HG03139 (cell line): ENCODE measurements around the gene SART3.

ENCODE experiments used
- ATAC-seq: cut with Tn5 transposase; IDR thresholded peaks from one replicate; pipeline ENCODE4 v1.9.1; 2021; ENCODE audit not compliant: unreplicated experiment

Gene SART3

DNA sequence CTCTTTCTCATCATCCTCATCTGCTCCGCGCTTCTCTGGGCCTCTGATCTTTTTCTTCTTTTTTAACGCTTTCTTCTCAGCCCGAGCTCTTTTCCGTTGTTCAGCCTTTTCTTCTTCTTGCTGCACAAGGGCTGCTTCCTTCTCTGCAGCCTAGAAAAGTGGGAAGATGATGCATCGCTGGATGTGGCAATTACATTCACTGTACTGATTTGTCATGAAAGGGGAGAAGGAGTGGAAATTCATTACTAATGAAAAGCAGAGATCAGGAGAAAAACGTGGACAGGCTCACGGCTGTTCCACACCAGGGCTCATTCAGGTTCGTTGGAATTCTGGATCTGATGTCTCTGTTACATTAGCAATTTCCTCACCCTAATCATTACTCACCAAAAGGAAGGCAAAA, 30.8 kb downstream of the SART3 start:
- no peak for ATAC-seq

DNA sequence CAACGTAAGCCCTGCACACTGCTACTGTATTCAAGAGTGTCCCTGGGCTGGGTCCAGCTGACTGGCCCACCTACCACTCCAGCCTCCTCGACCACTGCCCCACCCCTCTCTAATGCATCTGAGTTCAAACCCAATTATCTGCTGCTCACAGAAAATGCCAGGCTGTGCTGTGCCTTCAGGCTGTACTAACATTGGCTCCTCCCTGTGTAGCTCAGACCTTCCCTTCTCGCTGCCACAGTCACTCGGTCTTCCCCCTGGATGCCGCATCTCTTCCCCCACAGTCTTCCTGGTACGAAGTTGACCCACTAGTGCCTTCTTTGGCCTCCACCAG, 33.8 kb downstream of the SART3 start:
- no peak for ATAC-seq

DNA sequence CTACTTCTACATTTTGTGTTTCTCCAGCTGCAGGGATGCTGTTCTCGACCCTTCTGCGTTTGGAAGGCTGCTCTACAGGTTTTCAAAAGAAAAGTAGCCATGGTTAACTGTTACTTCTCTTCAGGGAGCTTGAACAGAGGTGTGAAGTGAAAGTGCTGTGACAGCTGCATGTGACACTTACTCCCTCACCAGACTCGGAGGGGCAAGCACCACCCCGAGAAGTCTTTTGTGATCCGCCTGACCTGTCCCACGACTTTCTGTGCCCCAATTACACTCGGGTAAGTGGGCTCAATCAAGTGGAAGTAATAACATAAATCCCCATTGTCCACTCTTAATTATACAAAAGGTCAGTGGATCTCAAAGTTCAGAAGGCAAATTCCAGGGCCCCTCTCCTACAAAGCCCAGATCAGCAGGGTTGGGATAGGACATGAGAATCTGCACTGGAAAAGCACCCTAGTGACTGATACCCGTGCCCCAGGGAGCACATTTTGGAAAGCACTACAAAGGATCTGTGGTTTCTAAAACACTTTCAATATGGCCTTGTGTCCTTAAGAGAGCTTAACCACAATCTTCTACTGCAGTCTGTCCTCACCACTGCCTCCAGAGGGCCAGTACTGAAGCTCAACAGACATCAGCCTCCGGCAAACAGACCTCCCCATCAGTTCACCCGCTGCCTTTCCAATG, 34.3 kb downstream of the SART3 start:
- peak; percentile 58 for ATAC-seq

DNA sequence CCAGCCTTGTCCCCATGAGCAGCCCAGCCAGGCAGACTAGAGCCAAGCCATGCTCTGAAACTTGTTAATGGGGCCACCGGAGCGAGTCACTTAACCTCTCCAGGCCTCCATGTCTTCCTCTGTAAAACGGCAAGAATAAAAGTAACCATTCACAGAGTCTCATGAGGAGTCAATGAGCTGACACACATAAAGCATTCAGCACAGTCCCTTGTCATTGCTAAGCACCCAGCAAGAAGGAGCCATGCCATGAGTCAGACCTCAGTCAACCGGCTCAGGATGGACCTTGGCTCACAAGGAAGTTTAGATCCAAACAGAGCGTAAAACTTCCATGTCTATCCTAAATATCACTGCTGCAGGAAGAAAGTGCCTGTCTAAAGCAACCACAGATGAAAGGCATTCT, 35.3 kb downstream of the SART3 start:
- no peak for ATAC-seq

DNA sequence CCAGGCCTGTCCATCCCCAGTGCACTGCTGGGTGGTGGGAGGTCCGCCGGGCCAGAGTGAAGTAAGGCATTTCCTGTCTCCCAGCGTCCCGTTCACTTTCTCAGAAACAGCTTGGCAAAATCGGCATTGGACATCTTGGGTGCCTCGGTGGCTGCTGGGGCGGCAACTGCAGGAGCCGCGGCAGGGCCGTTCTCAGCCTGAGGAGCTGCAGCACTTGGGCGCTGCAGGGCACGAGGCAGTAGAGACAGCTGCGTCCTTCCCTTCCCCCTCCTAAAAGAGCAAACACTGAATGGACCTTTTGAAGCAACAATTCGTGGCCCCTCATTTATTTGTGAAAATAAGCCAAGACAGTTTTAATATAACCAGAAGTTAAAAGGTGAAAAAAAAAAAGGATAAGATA, 37.6 kb downstream of the SART3 start:
- ATAC-seq = no peak

DNA sequence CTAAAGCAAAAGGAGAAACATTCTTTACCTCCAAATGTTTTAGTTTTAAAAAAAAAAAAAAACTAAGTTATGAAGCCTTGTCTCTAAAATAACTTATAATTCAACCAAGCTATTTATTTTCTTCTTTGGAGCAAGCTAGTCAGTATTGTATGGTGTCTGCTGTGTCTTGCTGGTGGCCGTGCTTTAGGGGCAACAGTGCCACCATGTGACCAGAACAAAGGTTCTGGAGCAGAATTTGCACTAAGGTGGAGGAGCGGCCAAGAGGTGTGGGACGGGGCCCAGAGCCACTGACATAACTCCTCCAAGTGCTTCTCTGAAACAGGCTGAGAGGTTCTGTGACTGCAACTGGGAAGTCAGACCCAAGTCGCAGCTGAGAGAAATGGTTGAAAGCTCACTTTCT, 41.4 kb downstream of the SART3 start:
- ATAC-seq = no peak

DNA sequence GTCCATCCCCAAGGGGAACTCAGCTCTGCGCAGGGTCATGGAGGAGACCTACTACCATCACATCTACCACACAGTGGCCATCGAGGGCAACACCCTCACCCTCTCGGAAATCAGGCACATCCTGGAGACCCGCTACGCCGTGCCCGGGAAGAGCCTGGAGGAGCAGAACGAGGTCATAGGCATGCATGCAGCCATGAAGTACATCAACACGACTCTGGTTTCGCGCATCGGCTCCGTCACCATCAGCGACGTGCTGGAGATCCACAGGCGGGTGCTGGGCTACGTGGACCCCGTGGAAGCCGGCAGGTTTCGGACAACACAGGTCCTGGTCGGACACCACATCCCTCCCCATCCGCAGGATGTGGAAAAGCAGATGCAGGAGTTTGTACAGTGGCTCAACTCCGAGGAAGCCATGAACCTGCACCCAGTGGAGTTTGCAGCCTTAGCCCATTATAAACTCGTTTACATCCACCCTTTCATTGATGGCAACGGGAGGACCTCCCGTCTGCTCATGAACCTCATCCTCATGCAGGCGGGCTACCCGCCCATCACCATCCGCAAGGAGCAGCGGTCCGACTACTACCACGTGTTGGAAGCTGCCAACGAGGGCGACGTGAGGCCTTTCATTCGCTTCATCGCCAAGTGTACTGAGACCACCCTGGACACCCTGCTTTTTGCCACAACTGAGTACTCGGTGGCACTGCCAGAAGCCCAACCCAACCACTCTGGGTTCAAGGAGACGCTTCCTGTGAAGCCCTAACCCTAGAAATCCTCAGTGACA, 42.1 kb downstream of the SART3 start:
- ATAC-seq = no peak

DNA sequence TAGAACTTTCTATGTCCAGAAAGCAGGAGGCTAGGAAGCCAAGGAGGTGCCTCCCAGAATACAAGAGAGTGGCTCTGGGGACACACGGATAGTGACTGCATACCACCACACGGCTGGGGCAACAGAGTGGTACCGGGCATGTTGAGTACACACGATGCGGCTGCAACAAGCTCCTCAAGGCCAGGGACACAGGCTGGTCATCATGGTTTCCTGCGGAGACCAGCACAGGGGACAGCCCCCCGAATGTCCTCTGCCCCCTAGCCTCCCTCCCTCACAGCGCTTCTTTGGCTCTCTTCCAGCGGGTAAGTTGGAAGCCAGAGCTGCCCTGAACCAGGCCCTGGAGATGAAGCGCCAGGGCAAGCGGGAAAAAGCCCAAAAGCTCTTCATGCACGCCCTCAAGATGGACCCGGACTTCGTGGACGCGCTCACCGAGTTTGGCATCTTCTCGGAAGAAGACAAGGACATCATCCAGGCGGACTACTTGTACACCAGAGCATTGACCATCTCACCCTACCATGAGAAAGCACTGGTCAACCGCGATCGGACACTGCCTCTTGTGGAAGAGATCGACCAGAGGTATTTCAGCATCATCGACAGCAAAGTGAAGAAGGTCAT, 42.8 kb downstream of the SART3 start:
- no peak for ATAC-seq

DNA sequence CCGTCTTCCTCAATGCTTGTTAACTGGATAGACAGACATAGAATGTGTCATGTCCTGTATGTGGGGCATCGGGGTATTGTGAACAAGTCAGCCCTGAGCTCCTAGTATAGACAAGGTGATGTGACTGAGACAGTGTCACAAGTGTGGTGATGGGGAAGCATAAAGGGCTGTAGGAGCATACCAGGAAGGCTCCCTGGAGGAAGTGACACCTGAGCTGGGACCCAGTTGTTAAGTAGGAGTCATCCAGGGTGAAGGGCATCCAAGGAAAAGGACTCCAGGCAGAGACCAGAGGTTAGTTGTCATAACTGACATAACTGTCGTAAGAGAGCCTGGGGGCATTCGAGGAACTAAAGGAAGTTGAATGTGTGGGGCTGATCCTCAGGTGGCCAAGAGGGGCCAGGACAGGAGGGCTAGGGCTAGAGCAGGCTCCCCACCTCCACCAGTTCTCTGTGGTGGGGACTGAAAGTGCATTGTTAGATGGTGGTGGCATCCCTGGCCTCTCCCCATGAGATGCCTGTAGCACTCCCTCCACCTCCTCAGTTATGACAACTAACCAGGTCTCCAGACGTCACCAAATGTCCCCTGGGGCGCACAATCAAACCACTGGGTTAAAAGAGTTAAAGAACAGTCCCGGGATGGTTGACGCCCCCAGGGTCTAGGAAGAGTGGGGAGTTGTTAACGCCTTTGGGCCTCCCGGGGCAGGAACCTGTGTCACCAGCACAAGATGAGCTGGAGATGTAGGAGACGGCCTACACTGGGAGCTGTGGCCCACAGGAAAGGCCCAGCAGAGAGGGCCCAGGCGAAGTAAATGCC, 43.5 kb downstream of the SART3 start:
- ATAC-seq = no peak

DNA sequence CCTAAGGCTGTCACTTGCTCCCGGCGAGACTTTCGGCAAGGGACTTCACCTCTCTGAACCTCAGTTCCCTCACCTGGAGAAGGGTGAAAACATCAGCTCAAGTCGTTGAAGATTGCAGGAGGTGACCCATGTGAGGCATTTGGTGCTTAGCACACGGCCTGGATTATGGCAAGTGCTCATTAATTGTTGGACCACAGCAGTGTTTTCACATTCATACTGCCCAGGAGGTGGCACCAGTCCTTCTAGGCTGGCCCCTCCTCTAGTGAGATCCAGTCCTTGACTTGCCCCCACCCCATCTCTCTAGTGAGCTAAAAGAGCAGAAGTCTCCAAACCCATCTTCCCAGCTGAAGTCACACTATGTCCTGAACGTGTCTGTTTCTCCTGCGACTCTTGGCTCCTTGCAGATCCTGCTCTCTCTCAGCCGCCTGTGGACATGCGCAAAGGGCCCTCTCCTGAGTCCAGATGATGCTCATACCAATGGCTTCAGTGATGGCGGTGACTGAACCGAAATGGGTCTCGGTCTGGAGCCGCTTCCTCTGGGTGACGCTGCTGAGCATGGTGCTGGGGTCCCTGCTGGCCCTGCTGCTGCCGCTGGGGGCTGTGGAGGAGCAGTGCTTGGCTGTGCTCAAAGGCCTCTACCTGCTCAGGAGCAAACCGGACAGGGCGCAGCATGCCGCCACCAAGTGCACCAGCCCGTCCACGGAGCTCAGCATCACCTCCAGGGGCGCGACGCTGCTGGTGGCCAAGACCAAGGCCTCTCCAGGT, 44.3 kb downstream of the SART3 start:
- ATAC-seq = no peak

DNA sequence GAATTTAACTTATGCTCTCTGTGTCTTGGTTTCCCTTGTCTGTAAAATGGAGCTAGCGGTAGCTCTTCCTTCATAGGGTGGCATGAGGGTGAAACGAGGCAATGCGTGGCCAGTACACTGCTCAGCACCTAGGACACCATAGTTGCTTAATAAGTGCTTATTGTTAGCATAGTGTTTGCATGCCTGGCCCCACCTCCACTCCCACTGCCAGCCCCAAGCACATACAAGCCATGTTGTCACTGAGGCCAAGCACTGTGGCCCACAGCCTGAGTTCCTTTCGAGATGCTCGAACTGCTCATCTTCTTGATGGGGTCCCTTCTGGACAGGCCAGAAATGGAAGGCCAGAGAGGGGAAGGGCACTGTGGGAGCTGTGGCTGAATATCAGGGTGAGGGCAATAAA, 45.1 kb downstream of the SART3 start:
- no peak for ATAC-seq

DNA sequence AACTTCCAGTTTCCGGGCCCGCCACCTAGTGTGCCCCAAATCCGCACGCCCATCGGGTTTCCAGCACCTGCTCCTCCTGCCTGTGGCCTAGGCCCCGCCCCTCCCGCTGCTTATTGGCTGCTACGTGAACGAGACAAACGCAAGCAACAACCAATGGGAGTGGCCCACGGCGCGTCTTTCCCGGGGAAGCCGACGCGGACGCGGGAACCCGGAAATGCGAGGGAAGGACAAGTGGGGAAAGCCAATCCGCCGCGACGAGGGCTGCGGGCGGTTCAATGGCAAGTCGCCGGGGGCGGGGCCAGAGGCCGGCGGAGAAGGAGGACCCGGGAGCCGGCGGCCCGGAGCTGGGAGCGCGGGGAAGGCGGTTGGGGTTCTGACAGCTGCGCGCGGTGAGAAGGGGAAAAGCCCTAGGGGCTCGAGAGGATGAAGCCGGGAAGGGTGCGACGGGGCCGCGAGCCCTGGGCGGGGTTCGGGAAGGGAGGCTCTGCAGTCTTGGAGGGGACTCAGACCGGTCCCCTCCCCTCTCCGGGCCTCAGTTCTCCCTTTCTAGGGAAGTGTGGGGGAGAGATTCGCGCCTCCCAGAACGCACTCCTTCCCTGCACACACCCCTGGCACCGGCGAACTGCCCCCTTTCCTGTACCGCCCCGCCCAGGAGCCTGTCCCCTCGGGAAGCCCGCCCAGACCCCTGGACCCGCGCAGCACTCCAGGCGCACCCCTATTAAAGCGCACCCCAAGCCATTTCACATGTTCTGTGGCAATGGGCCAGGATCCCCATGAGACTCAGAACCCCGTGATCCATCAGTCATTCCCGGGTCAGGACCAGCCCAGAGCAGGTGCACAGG, 45.8 kb downstream of the SART3 start, which contains the start of gene FICD:
FICD (plus strand) TSS at position 305 of the 842 bp plus-strand sequence. CDS start 1,696 bp downstream, outside the sequence.
- peak; percentile 91 for ATAC-seq

DNA sequence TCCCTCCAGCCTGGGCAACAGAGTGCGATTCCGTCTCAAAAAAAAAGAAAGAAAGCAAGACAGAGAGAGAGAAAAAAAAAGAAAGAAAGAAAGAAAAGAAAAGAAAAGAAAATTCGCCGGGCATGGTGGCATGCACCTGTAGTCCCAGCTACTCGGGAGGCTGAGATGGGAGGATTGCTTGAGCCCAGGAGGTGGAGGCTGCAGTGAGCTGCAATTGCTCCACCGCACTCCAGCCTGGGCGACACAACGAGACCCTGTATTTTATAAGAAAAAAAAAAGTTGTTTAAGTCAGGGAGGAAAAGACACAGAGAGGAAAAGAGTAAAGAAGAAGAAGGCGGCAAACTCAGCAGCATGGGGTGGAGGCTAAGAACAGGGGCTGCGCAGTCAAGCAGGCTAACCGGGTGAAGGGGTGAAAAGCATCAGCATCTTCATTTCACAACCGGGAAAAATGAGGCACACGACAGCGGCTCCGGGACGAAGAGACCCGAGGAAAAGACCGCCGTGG, 46.5 kb downstream of the SART3 start:
- ATAC-seq = no peak

DNA sequence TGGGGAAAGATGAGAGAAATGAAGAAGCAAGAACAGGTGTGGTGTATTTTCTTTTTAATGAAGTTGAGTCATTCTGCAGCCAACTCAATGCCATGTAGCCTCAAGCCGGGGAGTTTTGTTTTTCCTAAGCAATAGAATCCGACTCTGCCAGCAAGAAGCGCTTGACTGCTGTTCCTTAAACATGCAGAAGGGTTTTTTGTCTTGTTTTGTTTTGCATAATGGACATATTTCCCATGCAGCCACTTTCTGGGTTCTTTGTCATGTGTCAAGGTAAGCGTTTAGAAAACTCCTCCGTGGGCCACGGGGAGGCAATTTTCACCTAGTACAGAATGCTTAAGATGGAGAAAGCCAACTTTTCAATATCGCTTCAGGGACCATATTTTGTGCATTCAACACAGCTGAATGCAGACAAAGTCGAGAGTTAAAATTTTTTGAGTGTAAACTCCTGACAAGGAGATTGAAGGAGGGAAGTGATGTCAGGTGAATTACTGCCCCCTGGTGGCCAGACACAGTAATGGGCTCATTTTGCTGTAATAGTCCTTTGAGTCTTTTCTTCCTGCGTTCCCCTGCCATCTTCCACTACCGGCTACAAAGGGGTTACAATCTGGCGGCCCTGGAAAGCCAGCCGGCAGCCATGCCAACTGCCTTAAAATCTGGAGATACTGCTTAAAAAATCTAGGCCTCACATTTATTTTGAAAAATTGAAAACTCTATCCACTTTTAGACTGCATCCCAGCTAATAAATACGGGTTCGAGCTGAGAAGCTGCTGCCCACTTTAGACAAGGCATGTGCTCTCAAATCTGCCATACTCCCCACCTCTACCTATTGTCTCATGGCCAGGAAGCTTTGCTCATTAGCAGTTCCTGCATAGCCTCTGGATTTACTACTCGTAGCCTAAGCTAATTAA, 49.1 kb downstream of the SART3 start:
- ATAC-seq = no peak

DNA sequence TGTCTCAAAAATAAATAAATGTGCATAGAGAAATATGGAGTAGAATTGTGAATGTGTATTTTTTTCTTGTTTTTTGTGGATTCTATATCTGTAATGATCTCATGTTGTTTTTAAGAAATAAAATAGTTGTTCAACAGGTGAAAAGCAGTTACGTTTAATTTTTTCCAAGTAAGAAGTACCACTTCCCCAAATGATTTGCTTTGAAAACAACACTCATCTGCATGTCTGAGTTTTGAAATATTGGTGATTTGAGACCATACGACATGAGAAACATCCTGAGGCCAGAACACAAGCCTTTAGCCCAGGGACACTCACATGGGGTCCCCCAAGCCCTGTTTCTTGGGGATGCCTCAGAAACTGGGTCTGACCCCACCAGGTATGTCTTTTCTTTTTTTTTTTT, 50.1 kb downstream of the SART3 start:
- ATAC-seq = no peak

DNA sequence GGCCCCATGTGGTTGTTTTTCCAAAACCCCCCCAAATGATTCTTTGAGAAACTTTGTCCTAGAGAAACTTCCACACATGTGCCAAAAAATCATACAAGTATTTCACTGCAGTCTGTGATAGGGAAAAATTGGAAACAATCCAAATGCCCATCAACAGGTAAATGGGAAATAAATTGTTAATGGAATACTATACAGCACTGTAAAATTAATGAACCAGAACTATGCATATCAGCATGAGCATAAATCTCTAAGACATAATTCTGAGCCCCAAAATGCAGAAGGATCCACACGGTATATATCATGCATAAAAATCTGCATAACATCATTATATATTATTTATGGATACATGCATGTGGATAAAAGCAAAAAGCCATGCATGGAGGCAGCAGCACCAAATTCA, 51.2 kb downstream of the SART3 start:
- ATAC-seq = no peak

DNA sequence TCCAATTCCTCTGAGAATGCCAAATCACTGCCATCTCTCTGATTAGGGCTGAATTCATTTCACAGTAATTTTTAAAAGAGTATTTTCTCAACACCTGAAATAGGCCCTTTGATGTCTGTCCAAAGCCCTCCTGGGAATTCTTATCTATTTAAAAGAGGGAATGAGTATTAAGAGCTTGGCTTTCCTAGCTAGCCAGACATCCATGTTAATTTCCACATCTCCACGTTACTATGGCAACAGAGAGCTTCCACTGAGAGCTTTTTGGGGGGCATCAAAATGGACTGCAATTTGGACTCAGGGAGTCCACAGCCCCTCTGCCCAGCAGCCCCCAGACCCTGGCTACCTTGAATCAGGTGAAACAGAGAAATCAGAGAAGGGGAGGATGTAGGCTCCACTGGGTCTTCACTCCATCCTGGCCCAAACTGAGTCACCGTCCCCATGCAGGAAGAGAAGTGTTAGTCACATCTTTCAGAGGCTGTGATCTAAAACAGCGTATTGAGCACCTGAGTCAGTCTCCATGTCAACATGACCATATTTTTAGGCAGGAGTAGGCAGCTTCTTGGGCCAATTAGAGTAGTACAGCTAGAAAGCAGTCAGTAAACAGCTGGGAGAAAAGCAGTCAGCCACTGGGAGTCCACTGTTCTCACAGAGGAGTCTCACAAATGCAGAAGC, 52.9 kb downstream of the SART3 start:
- no peak for ATAC-seq

DNA sequence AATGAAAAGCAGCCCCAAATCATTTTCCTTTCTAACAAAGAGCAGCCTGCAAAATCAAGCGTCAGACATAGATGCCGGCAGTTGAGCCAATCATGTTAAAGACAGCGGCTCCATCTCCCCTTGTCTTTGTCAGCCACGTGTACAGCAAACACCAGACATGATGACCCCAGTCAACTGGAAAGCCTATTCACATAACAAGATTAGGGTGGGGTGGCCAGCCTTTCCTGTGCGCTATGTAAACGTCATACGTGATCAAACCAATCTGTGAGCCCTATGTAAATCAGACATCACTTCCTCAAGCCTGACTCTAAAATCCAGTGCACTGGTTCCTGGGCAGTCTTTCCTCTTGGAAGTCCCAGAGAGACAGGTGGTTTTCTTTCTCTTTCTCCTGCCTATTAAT, 55.8 kb downstream of the SART3 start:
- ATAC-seq = no peak
